GM18873 (cell line): ENCODE data around the gene IMPDH1.
A peak's percentile ranks its signal among the peaks of the same experiment; 100 is the strongest.

Experiments used
- ATAC-seq: cut with Tn5 transposase; IDR thresholded peaks from one replicate; pipeline ENCODE4 v1.9.1; 2021; ENCODE audit warnings: mild to moderate bottlenecking, moderate library complexity, moderate number of reproducible peaks; ENCODE audit not compliant: unreplicated experiment, low FRiP score

The IMPDH1 gene

GRCh38 chr7:128389618-128390329 lies 20.0 kb downstream of the IMPDH1 start:
- no peak for ATAC-seq

GRCh38 chr7:128389085-128389617 lies 20.6 kb downstream of the IMPDH1 start:
- ATAC-seq, result no peak

- ATAC-seq, result no peak
Measured at GRCh38 chr7:128388145-128388485, 21.7 kb downstream of the IMPDH1 start.

- peak; percentile 58 for ATAC-seq
Measured at GRCh38 chr7:128387216-128388144, 22.3 kb downstream of the IMPDH1 start.

GRCh38 chr7:128385988-128386925 lies 23.5 kb downstream of the IMPDH1 start:
- no peak for ATAC-seq

- no peak for ATAC-seq
Measured at GRCh38 chr7:128384726-128385125, 25.1 kb downstream of the IMPDH1 start.

GRCh38 chr7:128383776-128384175 lies 26.0 kb downstream of the IMPDH1 start:
- no peak for ATAC-seq

- ATAC-seq, result no peak
Measured at GRCh38 chr7:128381161-128381821, 28.5 kb downstream of the IMPDH1 start.

GRCh38 chr7:128380483-128381106 lies 29.2 kb downstream of the IMPDH1 start:
- ATAC-seq, result no peak

- ATAC-seq, result no peak
Measured at GRCh38 chr7:128379900-128380479, 29.8 kb downstream of the IMPDH1 start.

- no peak for ATAC-seq
Measured at GRCh38 chr7:128378637-128379036, 31.1 kb downstream of the IMPDH1 start.

- no peak for ATAC-seq
Measured at GRCh38 chr7:128376077-128376476, 33.7 kb downstream of the IMPDH1 start.

- ATAC-seq, result no peak
Measured at GRCh38 chr7:128374041-128374440, 35.7 kb downstream of the IMPDH1 start.

GRCh38 chr7:128373606-128374005 lies 36.2 kb downstream of the IMPDH1 start:
- ATAC-seq, result no peak

- ATAC-seq, result no peak
Measured at GRCh38 chr7:128370491-128370890, 39.3 kb downstream of the IMPDH1 start.

GRCh38 chr7:128366986-128367385 lies 42.8 kb downstream of the IMPDH1 start:
- ATAC-seq, result no peak

- no peak for ATAC-seq
Measured at GRCh38 chr7:128366300-128366699, 43.5 kb downstream of the IMPDH1 start.

GRCh38 chr7:128365432-128365831 lies 44.4 kb downstream of the IMPDH1 start:
- no peak for ATAC-seq
